HG03097 (cell line): ENCODE results near the gene MXD3.
"Not testable (repeated sequence)": the region's sequence is repeated elsewhere in the genome, so short reads cannot be mapped to it uniquely, and the experiment has no call there.

Source experiments
- ATAC-seq: cut with Tn5 transposase; IDR thresholded peaks from one replicate; pipeline ENCODE4 v1.9.1; 2021; ENCODE audit not compliant: unreplicated experiment, low FRiP score

MXD3 gene

GRCh38 chr5:177306103-177306640 is 5.5 kb downstream of the MXD3 start:
- not testable (repeated sequence) for ATAC-seq

GRCh38 chr5:177304392-177305119 is 7.1 kb downstream of the MXD3 start:
- ATAC-seq, result no peak

- no peak for ATAC-seq
Measured at GRCh38 chr5:177303925-177304391, 7.7 kb downstream of the MXD3 start.

- ATAC-seq, result peak; percentile 39
Measured at GRCh38 chr5:177303121-177303924, 8.4 kb downstream of the MXD3 start, which contains the start of the genes PRELID1 and RAB24. PRELID1 (plus strand) TSS chr5:177303799; CDS start chr5:177303986, 187 bp downstream. RAB24 (minus strand) TSS chr5:177303719; CDS start chr5:177303288, 431 bp downstream.

GRCh38 chr5:177302354-177303110 is 9.2 kb downstream of the MXD3 start:
- no peak for ATAC-seq

- no peak for ATAC-seq
Measured at GRCh38 chr5:177301503-177302165, 10.1 kb downstream of the MXD3 start.

- ATAC-seq, result no peak
Measured at GRCh38 chr5:177300951-177301350, 10.7 kb downstream of the MXD3 start.

GRCh38 chr5:177300236-177300880 is 11.3 kb downstream of the MXD3 start:
- no peak for ATAC-seq

GRCh38 chr5:177299697-177300096 is 12.0 kb downstream of the MXD3 start:
- ATAC-seq, result no peak

- ATAC-seq, result no peak
Measured at GRCh38 chr5:177297922-177298321, 13.8 kb downstream of the MXD3 start.

- ATAC-seq, result no peak
Measured at GRCh38 chr5:177296581-177296980, 15.1 kb downstream of the MXD3 start.

GRCh38 chr5:177295924-177296323 is 15.8 kb downstream of the MXD3 start:
- ATAC-seq, result no peak

GRCh38 chr5:177294632-177295031 is 17.1 kb downstream of the MXD3 start:
- ATAC-seq, result no peak

- ATAC-seq, result no peak
Measured at GRCh38 chr5:177293819-177294581, 17.7 kb downstream of the MXD3 start.

- ATAC-seq, result no peak
Measured at GRCh38 chr5:177291735-177292134, 20.0 kb downstream of the MXD3 start.

GRCh38 chr5:177290816-177291596 is 20.7 kb downstream of the MXD3 start:
- ATAC-seq, result no peak

GRCh38 chr5:177288191-177288590 is 23.5 kb downstream of the MXD3 start:
- no peak for ATAC-seq

- no peak for ATAC-seq
Measured at GRCh38 chr5:177276886-177277285, 34.8 kb downstream of the MXD3 start.
